Liver (tissue), 9 donors: ENCODE measurements around the gene NCF4. TPM values are rescaled to one million over a fixed set of nuclear protein-coding genes. Genes with fewer than 3 reads are reported as not detected.

Experiments
- DNase-seq: peaks from one replicate; pipeline ENCODE4 v3.0.0-alpha.2; 2017; ENCODE audit warnings: low spot score
- H3K27ac ChIP-seq, 2 donors: one replicate each; pipeline ENCODE4 v1.7.0; 2013; ENCODE audit warnings: inconsistent platforms in 2 of 2, low read length in 2 of 2, control low read depth in 1 of 2, low read depth in 1 of 2, mild to moderate bottlenecking in 1 of 2
- H3K27me3 ChIP-seq, 4 donors: one replicate each; pipeline versions ENCODE4 v1.6.1 to v1.7.0; 2013; ENCODE audit warnings: low read length in 3 of 4, inconsistent platforms in 1 of 4, mild to moderate bottlenecking in 1 of 4, moderate library complexity in 1 of 4; ENCODE audit not compliant: control insufficient read depth in 4 of 4, insufficient read depth in 4 of 4
- H3K36me3 ChIP-seq, 4 donors: one replicate each; pipeline versions ENCODE4 v1.6.1 to v1.7.0; 2013; ENCODE audit warnings: low read length in 3 of 4, mild to moderate bottlenecking in 3 of 4, low read depth in 1 of 4, moderate library complexity in 1 of 4; ENCODE audit not compliant: control insufficient read depth in 4 of 4, insufficient read depth in 3 of 4
- H3K4me1 ChIP-seq, 4 donors: one replicate each; pipeline versions ENCODE4 v1.6.1 to v1.7.0; 2013; ENCODE audit warnings: low read length in 3 of 4, mild to moderate bottlenecking in 3 of 4, moderate library complexity in 1 of 4; ENCODE audit not compliant: control insufficient read depth in 4 of 4, insufficient read depth in 4 of 4
- H3K4me3 ChIP-seq, 3 donors: one replicate each; pipeline versions ENCODE4 v1.6.1 to v1.7.0; 2013; ENCODE audit warnings: low read length in 3 of 3, control low read depth in 1 of 3, low read depth in 1 of 3, mild to moderate bottlenecking in 1 of 3
- H3K9ac ChIP-seq, 2 donors: one replicate each; pipeline ENCODE4 v1.7.0; 2013; ENCODE audit warnings: low read length in 2 of 2, mild to moderate bottlenecking in 2 of 2, moderate library complexity in 2 of 2, control low read depth in 1 of 2, low read depth in 1 of 2
- H3K9me3 ChIP-seq, 4 donors: one replicate each; pipeline versions ENCODE4 v1.6.1 to v1.7.0; 2013; ENCODE audit warnings: low read length in 3 of 4; ENCODE audit not compliant: control insufficient read depth in 4 of 4
- EGR1 ChIP-seq, 2 donors: IDR thresholded peaks; 2 replicates each; pipeline ENCODE4 v1.6.1; 2016 to 2018; ENCODE audit warnings: antibody characterized with exemption in 2 of 2, low read depth in 2 of 2
- FOXA1 ChIP-seq: IDR thresholded peaks from 2 replicates; pipeline ENCODE4 v1.6.1; 2016; ENCODE audit warnings: antibody characterized with exemption
- FOXA2 ChIP-seq: IDR thresholded peaks from 2 replicates; pipeline ENCODE4 v1.6.1; 2016; ENCODE audit warnings: antibody characterized with exemption
- GABPA ChIP-seq, 2 donors: IDR thresholded peaks in 1 of 2; conservative IDR thresholded peaks in 1 of 2; 2 replicates each; pipeline ENCODE4 v1.6.1; 2016; ENCODE audit warnings: antibody characterized with exemption in 2 of 2, mild to moderate bottlenecking in 1 of 2, moderate library complexity in 1 of 2
- HNF4A ChIP-seq, 2 donors: conservative IDR thresholded peaks; 2 replicates each; pipeline ENCODE4 v1.6.1; 2016; ENCODE audit warnings: antibody characterized with exemption in 2 of 2, mild to moderate bottlenecking in 2 of 2
- HNF4G ChIP-seq: IDR thresholded peaks from 2 replicates; pipeline ENCODE4 v1.6.1; 2016; ENCODE audit warnings: antibody characterized with exemption
- JUND ChIP-seq, 2 donors: IDR thresholded peaks; 2 replicates each; pipeline ENCODE4 v1.6.1; 2016; ENCODE audit warnings: antibody characterized with exemption in 2 of 2
- NR2F2 ChIP-seq: IDR thresholded peaks from 2 replicates; pipeline ENCODE4 v1.6.1; 2016; ENCODE audit warnings: antibody characterized with exemption
- RAD21 ChIP-seq, 2 donors: IDR thresholded peaks; 2 replicates each; pipeline ENCODE4 v1.6.1; 2016; ENCODE audit warnings: antibody characterized with exemption in 2 of 2, mild to moderate bottlenecking in 2 of 2
- RXRA ChIP-seq, 2 donors: IDR thresholded peaks; 2 replicates each; pipeline ENCODE4 v1.6.1; 2017 to 2018; ENCODE audit warnings: antibody characterized with exemption in 2 of 2, mild to moderate bottlenecking in 1 of 2
- SP1 ChIP-seq: IDR thresholded peaks from 2 replicates; pipeline ENCODE4 v1.6.1; 2018; ENCODE audit warnings: antibody characterized with exemption, mild to moderate bottlenecking
- TAF1 ChIP-seq: conservative IDR thresholded peaks from 2 replicates; pipeline ENCODE4 v1.6.1; 2016; ENCODE audit warnings: antibody characterized with exemption, mild to moderate bottlenecking
- YY1 ChIP-seq: IDR thresholded peaks from 2 replicates; pipeline ENCODE4 v1.6.1; 2016; ENCODE audit warnings: antibody characterized with exemption, mild to moderate bottlenecking
- WGBS: extraction: QIAGEN DNeasy Blood & Tissue Kit; methylation state at CpG from one replicate; pipeline ENCODE4 v1.1.7; 2013; 5-methylcytosine and 5-hydroxymethylcytosine counted together
- polyA plus RNA-seq, 2 donors: library from polyadenylated mRNA; stranded (reverse) in 1 of 2; unstranded in 1 of 2; fragments of 200-250 nt in 1 of 2; fragments of >200 nt in 1 of 2; fragmentation: Nextera tagmentation in 1 of 2; extraction: Ambion mirVana in 1 of 2; gene quantifications; one replicate each; pipeline versions ENCODE4 v1.2.1 to v1.2.3, GENCODE V29; 2013 to 2015
- total RNA-seq, 2 donors: library from RNA; depleted of rRNA; stranded (reverse); fragments of >200 nt; gene quantifications; one replicate each; pipeline ENCODE4 v1.2.3, GENCODE V29; 2014
- TF ChIP-seq, protein P1 (sequence below): fragments of 150-350 bp; IDR thresholded peaks from 2 replicates; pipeline ENCODE4 v1.5.1; 2017; ENCODE audit warnings: improper control_type of control experiment, low read depth, low read length; ENCODE audit not compliant: missing input control
- TF ChIP-seq, protein P2 (sequence below): IDR thresholded peaks from 2 replicates; pipeline ENCODE4 v1.6.1; 2016; ENCODE audit warnings: antibody characterized with exemption
- TF ChIP-seq, protein P3 (sequence below): IDR thresholded peaks from 2 replicates; pipeline ENCODE4 v1.6.1; 2016; ENCODE audit warnings: antibody characterized with exemption, mild to moderate bottlenecking
- TF ChIP-seq, protein P4 (sequence below): IDR thresholded peaks from 2 replicates; pipeline ENCODE4 v1.6.1; 2016; ENCODE audit warnings: antibody characterized with exemption
- TF ChIP-seq, protein P5 (sequence below): IDR thresholded peaks from 2 replicates; pipeline ENCODE4 v1.6.1; 2016; ENCODE audit warnings: antibody characterized with exemption
- donor health status: healthy.
- donor health status: healthy.
- donor health status: healthy.
- donor health status: healthy.
- donor health status: healthy.

The NCF4 gene
- total and polyA plus RNA-seq, 4 donors = 3.9 to 14.3 (median 5.4) TPM

DNA sequence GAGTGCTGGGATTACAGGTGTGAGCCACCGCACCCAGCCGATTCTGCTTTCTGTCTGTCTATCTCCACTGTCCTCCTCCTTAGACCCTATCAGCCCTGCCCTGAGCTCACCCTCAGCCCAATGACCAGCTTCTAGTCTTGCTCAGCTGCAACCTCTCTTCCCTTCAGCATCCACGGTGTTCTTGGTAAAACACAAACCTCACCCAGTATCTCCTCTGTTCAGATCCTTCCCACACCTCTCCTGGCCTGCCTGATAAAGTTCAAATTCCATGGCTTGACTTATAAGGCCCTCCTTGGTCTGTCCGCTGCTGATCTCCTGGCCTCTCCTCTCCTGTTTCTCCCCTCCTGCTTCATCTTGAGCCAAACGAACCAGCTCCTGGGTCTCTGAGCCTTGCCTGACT is 14.5 kb upstream of the NCF4 start (continued):
- TF ChIP-seq HNF4G = no peak
- TF ChIP-seq SP1 = no peak
- no peak for TF ChIP-seq FOXA1
- TF ChIP-seq, protein P1, sequence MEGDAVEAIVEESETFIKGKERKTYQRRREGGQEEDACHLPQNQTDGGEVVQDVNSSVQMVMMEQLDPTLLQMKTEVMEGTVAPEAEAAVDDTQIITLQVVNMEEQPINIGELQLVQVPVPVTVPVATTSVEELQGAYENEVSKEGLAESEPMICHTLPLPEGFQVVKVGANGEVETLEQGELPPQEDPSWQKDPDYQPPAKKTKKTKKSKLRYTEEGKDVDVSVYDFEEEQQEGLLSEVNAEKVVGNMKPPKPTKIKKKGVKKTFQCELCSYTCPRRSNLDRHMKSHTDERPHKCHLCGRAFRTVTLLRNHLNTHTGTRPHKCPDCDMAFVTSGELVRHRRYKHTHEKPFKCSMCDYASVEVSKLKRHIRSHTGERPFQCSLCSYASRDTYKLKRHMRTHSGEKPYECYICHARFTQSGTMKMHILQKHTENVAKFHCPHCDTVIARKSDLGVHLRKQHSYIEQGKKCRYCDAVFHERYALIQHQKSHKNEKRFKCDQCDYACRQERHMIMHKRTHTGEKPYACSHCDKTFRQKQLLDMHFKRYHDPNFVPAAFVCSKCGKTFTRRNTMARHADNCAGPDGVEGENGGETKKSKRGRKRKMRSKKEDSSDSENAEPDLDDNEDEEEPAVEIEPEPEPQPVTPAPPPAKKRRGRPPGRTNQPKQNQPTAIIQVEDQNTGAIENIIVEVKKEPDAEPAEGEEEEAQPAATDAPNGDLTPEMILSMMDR = no peak
- no peak for TF ChIP-seq NR2F2

DNA sequence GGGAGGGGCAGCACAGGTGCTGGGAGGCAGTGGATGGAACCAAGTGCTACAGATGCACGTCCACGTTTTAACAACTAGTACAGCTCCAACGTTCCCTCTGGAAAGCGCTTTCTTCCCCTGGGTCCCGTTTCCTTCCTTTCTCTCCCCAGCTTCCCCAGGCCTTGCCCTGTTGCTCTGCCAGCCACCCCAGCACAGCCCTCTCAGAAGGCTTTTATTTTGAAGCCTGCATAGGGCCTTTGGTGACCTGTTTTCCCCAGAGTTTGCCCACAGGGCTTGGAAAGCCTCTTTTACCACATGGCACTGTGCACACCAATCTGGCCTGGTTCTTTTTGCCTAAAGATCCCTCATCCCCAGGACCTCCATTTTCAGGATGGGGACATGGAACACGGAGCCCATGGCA is 13.9 kb upstream of the NCF4 start:
- Histone ChIP-seq H3K36me3 (no peaks in the 10 kb centered on the region), H3K4me3 (no peak overlapping the region), H3K4me1 (no peaks in the 10 kb centered on the region), H3K27me3 (peaks cover 0 to 5% (median 0%) of the 10 kb centered on the region in 4 donors), H3K9ac (no peak overlapping the region), H3K27ac (no peak overlapping the region), H3K9me3 (no peaks in the 10 kb centered on the region)
- 39% methylated on average over 6 of the region's 6 CpGs for WGBS
- no peak for DNase-seq
- TF ChIP-seq EGR1 (IDR thresholded peaks at IDR 0.05; ENCODE audit: low read depth in 2 of 2) = no peak
- TF ChIP-seq, protein P2, sequence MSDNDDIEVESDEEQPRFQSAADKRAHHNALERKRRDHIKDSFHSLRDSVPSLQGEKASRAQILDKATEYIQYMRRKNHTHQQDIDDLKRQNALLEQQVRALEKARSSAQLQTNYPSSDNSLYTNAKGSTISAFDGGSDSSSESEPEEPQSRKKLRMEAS = no peak
- TF ChIP-seq RAD21 (IDR thresholded peaks at IDR 0.05) = no peak
- TF ChIP-seq SP1 = no peak
- no peak for TF ChIP-seq TAF1

DNA sequence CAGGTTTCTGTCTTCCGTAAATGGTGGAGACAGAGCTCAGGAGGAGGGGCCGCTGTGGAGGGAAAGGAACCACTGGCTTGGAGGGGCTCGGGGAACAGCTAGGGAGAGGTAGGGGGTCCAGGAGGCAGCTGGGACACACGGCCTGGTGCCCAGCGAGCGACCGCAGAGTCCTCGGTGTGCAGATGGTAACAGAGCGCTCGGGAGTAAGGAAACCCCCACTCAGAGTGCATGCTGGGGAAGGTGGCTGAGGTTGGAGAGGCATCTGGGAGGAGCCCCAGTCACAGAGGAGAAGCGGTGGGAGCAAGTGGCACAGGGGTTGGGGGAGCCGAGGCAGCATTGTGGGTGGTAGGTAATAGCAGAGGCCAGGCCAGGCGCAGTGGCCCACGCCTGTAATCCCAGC is 10.8 kb upstream of the NCF4 start:
- WGBS = 82% methylated on average over 14 of the region's 14 CpGs
- DNase-seq = no peak
- no peaks in the 10 kb centered on the region for H3K36me3 ChIP-seq
- H3K4me1 ChIP-seq = no peaks in the 10 kb centered on the region
- no peaks in the 10 kb centered on the region for H3K9me3 ChIP-seq
- peaks cover 0 to 5% (median 0%) of the 10 kb centered on the region in 4 donors for H3K27me3 ChIP-seq
- no peak overlapping the region for H3K27ac ChIP-seq
- H3K9ac ChIP-seq = no peak overlapping the region
- TF ChIP-seq YY1 = no peak
- TF ChIP-seq EGR1 (IDR thresholded peaks at IDR 0.05; ENCODE audit: low read depth in 2 of 2) = no peak
- no peak for TF ChIP-seq SP1
- TF ChIP-seq, protein P3, sequence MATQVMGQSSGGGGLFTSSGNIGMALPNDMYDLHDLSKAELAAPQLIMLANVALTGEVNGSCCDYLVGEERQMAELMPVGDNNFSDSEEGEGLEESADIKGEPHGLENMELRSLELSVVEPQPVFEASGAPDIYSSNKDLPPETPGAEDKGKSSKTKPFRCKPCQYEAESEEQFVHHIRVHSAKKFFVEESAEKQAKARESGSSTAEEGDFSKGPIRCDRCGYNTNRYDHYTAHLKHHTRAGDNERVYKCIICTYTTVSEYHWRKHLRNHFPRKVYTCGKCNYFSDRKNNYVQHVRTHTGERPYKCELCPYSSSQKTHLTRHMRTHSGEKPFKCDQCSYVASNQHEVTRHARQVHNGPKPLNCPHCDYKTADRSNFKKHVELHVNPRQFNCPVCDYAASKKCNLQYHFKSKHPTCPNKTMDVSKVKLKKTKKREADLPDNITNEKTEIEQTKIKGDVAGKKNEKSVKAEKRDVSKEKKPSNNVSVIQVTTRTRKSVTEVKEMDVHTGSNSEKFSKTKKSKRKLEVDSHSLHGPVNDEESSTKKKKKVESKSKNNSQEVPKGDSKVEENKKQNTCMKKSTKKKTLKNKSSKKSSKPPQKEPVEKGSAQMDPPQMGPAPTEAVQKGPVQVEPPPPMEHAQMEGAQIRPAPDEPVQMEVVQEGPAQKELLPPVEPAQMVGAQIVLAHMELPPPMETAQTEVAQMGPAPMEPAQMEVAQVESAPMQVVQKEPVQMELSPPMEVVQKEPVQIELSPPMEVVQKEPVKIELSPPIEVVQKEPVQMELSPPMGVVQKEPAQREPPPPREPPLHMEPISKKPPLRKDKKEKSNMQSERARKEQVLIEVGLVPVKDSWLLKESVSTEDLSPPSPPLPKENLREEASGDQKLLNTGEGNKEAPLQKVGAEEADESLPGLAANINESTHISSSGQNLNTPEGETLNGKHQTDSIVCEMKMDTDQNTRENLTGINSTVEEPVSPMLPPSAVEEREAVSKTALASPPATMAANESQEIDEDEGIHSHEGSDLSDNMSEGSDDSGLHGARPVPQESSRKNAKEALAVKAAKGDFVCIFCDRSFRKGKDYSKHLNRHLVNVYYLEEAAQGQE = no peak
- TF ChIP-seq, protein P4, sequence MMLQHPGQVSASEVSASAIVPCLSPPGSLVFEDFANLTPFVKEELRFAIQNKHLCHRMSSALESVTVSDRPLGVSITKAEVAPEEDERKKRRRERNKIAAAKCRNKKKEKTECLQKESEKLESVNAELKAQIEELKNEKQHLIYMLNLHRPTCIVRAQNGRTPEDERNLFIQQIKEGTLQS = no peak
- TF ChIP-seq, protein P5, sequence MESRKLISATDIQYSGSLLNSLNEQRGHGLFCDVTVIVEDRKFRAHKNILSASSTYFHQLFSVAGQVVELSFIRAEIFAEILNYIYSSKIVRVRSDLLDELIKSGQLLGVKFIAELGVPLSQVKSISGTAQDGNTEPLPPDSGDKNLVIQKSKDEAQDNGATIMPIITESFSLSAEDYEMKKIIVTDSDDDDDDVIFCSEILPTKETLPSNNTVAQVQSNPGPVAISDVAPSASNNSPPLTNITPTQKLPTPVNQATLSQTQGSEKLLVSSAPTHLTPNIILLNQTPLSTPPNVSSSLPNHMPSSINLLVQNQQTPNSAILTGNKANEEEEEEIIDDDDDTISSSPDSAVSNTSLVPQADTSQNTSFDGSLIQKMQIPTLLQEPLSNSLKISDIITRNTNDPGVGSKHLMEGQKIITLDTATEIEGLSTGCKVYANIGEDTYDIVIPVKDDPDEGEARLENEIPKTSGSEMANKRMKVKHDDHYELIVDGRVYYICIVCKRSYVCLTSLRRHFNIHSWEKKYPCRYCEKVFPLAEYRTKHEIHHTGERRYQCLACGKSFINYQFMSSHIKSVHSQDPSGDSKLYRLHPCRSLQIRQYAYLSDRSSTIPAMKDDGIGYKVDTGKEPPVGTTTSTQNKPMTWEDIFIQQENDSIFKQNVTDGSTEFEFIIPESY = no peak
- TF ChIP-seq, protein P2 = no peak
- no peak for TF ChIP-seq TAF1
- TF ChIP-seq JUND (IDR thresholded peaks at IDR 0.05) = no peak
- TF ChIP-seq RAD21 (IDR thresholded peaks at IDR 0.05) = no peak
- no peak for TF ChIP-seq HNF4A (conservative IDR thresholded peaks at IDR 0.05)
- no peak for TF ChIP-seq HNF4G
- TF ChIP-seq FOXA2 = no peak
- no peak for TF ChIP-seq GABPA (IDR thresholded peaks at IDR 0.05 in 1 of 2, conservative IDR thresholded peaks at IDR 0.05 in 1 of 2)
- TF ChIP-seq, protein P1 = no peak
- TF ChIP-seq RXRA (IDR thresholded peaks at IDR 0.05) = no peak
- no peak overlapping the region for H3K4me3 ChIP-seq
